HepG2 (cell line): Measurements from ENCODE around the gene PDZD2.

Source experiments
- BRD4 ChIP-seq: sonication (generic); formaldehyde crosslinking; IDR thresholded peaks from 2 replicates; pipeline ENCODE4 v1.4.0; 2020; ENCODE audit warnings: missing genetic modification reagents
- ETV5 ChIP-seq: IDR thresholded peaks from 2 replicates; pipeline ENCODE4 v1.6.1; 2018; ENCODE audit warnings: missing biosample characterization, missing genetic modification reagents, inconsistent platforms, borderline replicate concordance
- PAF1 ChIP-seq: IDR thresholded peaks from 2 replicates; pipeline ENCODE4 v1.6.1; 2016; ENCODE audit warnings: missing genetic modification reagents, missing compliant biosample characterization
- THAP11 ChIP-seq: IDR thresholded peaks from 2 replicates; pipeline ENCODE4 v1.6.1; 2016; ENCODE audit warnings: missing biosample characterization, missing genetic modification reagents
- ZBTB1 ChIP-seq: sonication (generic); formaldehyde crosslinking; IDR thresholded peaks from 2 replicates; pipeline ENCODE4 v1.4.0; 2020; ENCODE audit warnings: missing genetic modification reagents, borderline replicate concordance
- ZMYM3 ChIP-seq: sonication (generic); formaldehyde crosslinking; IDR thresholded peaks from 2 replicates; pipeline ENCODE4 v1.5.1; 2020; ENCODE audit warnings: mild to moderate bottlenecking, missing genetic modification reagents
- ZNF704 ChIP-seq: sonication (generic); formaldehyde crosslinking; IDR thresholded peaks from 2 replicates; pipeline ENCODE4 v1.8.1; 2023; ENCODE audit warnings: mild to moderate bottlenecking, inconsistent platforms, moderate library complexity, missing genetic modification reagents, borderline replicate concordance

- TF ChIP-seq THAP11 (CRISPR knock-in tag) (no peak), ZBTB1 (no peak), PAF1 (CRISPR knock-in tag) (no peak), ETV5 (CRISPR knock-in tag) (no peak), ZMYM3 (CRISPR knock-in tag) (no peak), BRD4 (CRISPR knock-in tag) (no peak), ZNF704 (CRISPR knock-in tag) (no peak)
Observed at GRCh38 chr5:32126691-32127090, 487.8 kb downstream of the PDZD2 start.
